T1000 (cell line): ENCODE results near the gene KCTD21.

Experiments used
- DNase-seq: peaks from one replicate; lab custom pipeline; 2025; ENCODE audit warnings: mixed read lengths; lab: John Stamatoyannopoulos, UW

KCTD21 gene

GRCh38 chr11:78218707-78219492 lies 30.5 kb upstream of the KCTD21 start:
- DNase-seq = no peak

GRCh38 chr11:78217650-78218541 lies 29.5 kb upstream of the KCTD21 start:
- no peak for DNase-seq

- no peak for DNase-seq
These were observed 28.3 kb upstream of the KCTD21 start for GRCh38 chr11:78216571-78217287.

DNA sequence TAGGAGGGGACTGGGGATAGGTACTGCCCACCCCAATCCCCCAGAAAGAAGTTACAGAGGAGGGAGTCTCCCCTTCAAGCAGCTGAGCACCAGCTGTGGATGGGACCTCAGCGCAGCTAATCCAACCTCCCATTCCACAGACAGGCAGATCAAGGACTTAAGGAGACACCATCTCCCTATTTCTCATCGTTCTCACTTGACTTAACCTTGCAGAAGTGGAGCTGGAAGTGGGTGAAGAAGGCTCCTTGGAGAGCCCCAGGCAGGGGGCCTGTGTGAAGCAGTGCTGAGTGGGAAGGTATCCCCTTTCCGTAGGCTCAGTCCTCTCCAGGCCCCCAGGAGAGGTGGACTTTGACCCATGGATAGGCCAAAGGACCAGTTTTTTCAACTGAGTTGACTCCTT lies 27.6 kb upstream of the KCTD21 start:
- DNase-seq = no peak

DNA sequence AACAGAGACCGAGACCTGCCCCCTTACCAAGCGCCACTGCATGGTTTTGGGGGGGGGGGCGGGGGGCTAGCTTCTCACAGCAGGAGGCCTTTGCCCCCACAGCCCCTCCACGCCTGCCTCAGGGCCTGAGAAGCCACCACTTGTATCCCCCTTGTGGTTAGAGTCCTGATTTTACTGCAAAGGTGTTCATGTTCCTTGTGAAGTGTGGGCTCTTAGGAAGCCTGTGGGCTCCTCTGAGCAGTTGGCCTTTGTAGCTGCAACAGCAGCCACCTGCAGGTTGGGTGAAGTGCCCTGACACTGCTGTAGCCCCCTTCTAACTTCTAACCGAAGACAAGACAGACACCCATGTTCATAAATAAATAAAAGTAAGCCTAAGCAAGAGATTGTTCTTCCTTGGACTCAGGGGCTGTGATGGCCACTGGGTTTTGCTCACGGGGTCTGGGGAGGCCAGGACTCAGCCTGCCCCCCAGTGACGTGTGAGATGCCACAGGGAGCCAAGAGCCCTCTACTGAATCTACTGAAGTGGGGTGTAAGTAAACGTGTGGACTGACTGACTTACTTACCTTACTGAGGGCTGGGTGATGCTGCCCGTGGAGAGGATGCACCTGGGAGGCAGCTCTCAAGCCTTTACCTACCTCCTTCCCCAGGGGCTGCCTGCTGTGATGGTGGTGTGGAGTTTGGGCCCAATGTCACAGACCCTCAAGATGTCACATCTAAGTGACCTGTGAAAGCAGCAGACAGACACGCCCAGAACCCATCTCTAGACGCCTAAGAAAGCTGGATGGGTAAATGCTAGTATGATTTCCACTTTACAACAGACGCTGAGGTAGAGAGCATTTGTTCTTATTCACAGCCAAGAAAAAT lies 26.1 kb upstream of the KCTD21 start:
- DNase-seq = no peak

DNA sequence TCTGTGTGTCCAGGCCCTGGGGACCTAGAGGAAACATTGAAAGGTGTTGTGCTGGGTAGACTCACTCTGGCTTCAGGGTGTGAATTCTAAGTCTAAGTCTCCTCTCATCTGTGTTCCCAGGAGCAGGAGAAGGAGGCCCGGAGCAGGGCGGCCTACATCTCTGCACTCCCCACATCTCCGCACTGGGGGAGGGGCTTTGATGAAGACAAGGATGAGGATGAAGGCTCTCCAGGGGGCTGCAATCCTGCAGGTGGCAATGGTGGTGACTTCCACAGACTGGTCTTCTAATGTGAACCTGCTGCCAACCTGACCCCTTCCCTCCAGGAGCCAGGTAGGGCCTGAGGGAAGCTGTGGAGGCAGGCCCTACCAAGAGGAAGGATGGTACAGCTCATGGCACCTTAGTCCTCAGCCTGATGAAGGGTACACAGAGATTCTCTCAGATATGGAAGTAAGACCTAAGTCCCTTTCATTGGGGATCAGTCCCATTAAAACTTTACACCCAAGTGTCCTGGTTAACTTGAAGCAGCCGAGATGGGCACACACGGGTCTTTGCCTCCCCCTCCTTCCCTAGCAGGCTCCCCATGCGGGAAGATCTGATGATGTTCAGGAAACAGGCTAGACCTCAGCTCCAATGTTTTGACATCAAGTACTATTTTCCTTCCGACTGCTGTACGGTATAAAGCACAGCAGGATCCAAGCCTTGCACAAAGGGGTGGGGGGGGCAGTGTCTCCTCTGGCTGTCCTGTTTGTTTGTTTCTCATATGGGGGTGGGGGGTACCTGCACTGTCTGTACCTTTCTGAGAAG lies 25.3 kb upstream of the KCTD21 start:
- DNase-seq = no peak

DNA sequence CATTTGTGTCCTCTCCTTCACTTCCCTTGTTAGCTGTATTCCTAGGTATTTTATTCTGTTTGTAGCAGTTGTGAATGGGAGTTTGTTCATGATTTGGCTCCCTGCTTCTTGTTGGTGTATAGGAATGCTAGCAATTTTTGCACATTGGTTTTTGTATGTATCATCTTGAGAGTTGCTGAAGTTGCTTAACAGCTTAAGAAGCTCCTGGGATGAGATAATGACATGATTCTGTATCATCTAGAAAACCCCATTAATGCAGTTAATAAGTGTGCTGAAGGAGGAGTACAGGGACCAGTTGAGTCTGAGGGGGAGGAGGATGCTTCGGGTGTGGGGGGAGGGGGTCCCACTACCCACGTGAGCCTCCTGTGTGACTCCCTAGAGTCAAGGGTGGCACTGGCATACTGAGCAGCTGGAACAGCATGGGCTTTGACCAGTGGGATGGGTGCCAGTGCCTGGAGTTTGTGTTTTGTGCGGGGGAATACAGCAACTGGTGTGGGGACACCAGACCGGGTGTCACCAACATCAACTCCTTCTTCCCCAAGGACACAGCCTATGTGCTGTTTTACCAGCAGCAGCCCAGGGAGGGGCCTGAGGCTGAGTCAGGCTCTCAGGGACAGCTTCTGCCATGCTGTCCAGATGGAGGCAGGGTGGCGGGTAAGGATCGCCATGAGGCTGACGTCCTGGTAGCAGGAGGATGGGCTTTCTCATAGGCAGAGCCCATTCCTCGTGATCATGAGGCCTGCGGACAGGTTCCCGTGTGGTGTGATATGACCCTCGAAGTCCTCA lies 24.4 kb upstream of the KCTD21 start:
- DNase-seq = no peak

DNA sequence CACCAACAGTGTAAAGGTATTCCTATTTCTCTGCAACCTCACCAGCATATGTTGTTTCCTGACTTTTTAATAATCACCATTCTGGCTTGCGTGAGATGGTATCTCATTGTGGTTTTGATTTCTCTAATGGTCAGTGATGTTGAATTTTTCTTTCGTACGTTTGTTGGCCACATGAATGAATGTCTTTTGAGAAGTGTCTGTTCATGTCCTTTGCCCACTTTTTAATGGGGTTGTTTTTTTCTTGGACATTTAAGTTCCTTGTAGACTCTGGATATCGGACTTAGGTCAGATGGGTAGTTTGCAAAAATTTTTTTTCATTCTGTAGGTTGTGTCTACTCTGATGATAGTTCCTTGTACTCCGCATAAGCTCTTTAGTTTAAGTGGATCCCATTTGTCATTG lies 23.1 kb upstream of the KCTD21 start:
- no peak for DNase-seq

DNA sequence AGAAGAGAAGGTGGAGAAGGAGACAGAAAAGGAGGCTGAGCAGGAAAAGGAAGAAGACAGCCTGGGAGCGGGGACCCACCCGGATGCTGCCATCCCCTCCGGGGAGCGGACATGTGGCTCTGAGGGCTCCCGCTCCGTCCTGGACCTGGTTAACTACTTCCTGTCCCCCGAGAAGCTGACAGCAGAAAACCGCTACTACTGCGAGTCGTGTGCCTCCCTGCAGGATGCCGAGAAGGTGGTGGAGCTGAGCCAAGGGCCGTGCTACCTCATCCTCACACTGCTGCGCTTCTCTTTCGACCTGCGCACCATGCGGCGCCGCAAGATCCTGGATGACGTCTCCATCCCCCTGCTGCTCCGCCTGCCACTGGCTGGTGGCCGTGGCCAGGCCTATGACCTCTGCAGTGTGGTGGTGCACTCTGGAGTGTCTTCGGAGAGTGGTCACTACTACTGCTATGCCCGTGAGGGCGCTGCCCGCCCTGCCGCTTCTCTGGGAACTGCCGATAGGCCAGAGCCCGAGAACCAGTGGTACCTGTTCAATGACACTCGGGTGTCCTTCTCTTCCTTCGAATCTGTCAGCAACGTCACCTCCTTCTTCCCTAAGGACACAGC lies 21.7 kb upstream of the KCTD21 start:
- no peak for DNase-seq

- no peak for DNase-seq
These were observed 21.1 kb upstream of the KCTD21 start for GRCh38 chr11:78209478-78209877.

- no peak for DNase-seq
These were observed 20.1 kb upstream of the KCTD21 start for GRCh38 chr11:78208257-78209165.

DNA sequence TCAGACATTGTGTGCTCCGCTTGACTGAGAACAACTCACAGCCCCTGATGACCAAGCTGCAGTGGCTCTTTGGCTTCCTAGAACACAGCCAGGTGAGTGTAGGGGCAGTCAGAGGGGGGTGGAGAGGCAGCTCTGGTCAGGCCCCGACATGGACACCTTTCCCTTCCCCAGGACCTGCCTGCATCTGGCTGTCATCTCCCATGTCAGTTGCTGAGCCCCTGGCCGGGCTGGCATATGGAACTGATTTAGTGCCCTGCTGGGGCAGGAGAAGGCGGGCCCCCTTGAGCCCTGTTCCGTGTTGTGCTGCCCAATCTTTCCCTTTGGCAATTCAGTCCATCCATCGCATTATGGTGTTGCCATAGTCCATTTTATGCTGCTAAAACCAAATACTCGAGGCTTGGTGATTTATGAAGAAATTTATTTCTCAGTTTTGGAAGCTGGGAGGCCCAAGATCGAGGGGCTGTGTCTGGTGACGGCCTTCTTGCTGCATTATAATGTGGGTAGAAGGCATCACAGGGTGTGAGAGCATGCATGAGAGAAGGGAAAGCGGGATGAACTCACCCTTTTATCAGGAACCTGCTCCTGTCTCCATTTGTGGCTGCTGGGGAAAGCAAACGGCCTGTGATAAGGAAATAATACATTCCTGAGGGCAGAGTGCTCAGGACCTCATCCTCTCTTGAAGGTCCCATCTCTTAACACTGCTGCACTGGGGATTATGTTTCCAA lies 19.3 kb upstream of the KCTD21 start:
- DNase-seq = no peak

GRCh38 chr11:78205691-78206090 lies 17.3 kb upstream of the KCTD21 start:
- DNase-seq = no peak

DNA sequence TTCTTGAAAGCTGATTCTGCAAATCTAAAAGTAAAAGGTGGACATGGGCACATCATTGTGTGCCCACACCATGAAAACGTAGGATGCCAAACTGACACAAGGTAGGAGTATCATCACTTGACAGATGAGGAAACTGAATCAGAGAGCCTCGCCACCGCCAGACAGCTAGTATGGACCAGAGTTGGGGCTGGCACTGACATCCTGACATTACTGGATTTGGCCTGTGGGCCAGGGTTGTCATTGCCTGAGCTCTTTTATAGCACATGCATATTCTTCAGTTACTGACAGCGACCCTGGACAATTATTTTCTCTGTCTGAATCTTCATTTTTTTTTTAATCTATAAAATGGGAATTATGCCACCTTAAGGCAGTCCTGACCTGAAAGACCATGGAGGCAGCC lies 16.8 kb upstream of the KCTD21 start:
- no peak for DNase-seq

- no peak for DNase-seq
These were observed 14.8 kb upstream of the KCTD21 start for GRCh38 chr11:78203184-78203583.

DNA sequence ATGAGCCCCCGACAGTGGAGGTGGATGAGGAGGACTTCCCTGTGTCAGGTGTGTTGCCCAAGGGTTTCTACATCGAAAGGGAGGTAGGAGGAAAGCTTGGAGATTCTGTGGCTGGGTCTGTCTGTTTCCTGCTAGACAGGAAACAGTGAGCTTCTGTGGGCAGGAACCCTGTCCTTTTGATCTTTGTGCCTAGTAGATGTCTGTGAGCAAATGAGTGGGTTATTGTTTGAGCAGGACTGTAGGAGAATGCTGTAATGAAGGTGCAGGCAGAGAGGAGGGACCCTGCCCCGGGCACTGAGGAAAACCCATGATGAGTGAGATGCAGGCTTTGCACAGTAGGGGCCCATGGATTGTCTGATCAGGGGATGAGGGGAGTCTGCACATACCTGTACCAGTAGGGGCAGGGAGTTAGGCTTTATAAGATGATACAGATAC lies 14.3 kb upstream of the KCTD21 start:
- DNase-seq = no peak

DNA sequence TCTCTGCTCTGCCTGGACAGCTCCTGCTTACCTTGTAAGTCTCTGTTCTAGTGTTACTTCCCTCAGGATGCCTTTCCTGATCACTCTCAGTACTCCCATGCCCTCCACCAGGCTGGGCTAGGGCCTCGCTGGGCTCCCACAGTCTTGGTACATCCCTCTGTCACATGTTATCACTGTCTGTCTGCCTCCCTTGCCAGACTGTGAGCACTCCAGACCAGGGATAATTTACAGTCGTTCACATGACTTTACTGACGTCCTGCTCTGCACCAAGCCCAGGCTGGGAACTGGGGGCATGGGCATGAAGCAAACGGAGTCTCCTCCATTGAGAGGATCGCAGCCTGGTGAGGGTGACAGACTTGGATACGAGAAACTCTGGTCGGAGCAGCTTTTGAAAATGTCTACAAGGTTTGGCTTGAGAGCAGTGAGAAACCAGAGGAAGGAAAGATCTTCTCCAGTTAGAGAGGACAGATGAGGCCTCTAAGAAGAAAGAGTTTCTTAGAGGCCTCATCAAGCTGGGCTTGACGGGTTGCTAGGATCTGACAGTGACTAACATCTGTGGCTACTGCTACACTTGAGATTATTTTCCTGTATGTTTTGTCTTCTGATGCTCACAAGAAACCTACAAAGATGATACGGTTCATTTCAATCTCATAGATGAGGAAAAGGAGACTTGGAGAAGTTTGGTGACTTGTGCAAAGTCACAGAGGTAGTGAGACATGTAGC lies 12.8 kb upstream of the KCTD21 start:
- no peak for DNase-seq
